ENCODE measurements around the gene R3HDML. TPM values are rescaled to one million over a fixed set of nuclear protein-coding genes. Genes with fewer than 3 reads are reported as not detected.

Gene R3HDML
- total RNA-seq, 4 donors from 2014 or later: not detected

Small RNA genes lying within 50 kb of the gene (small RNA-seq; reads per million reads assigned to genes)
- not detected for gene RF00019

Other genes with a start within 250 kb of the R3HDML start
- gene JPH2, start 149.9 kb upstream of the R3HDML start, total RNA-seq: 1 to 10 TPM; 3.1 to 6.3 (median 5.3) TPM
- 10 to 100 TPM; 31.2 to 47.9 (median 35.3) TPM for gene OSER1, start 126.3 kb upstream of the R3HDML start, total RNA-seq
- not detected for gene GDAP1L1, start 89.7 kb upstream of the R3HDML start, total RNA-seq
- gene FITM2, start 25.8 kb upstream of the R3HDML start, total RNA-seq: 10 to 100 TPM in 3 of 4 donors, 1 to 10 TPM in 1; 9.0 to 13.8 (median 10.7) TPM
- gene HNF4A, start 18.7 kb downstream of the R3HDML start, total RNA-seq: not detected
- gene TTPAL, start 138.8 kb downstream of the R3HDML start, total RNA-seq: 10 to 100 TPM; 13.0 to 23.7 (median 16.9) TPM
- 10 to 100 TPM; 59.7 to 97.5 (median 86.7) TPM for gene SERINC3, start 185.0 kb downstream of the R3HDML start, total RNA-seq
- 100 to 1,000 TPM in 2 of 4 donors, 10 to 100 TPM in 2; 78.2 to 108 (median 91.5) TPM for gene PKIG, start 245.5 kb downstream of the R3HDML start, total RNA-seq

Measured in tibial nerve (tissue), 4 donors.